DND-41 (cell line): ENCODE measurements around the gene LPCAT1.

Experiments used
- ATAC-seq: fragments of 200-7000 bp; cut with Tn5 transposase; 3 replicates; pipeline ENCODE4 v1.9.1; 2021; ENCODE audit warnings: low read depth; ENCODE audit not compliant: insufficient read depth
- DNase-seq: peaks from one replicate; pipeline ENCODE4 v3.0.0-alpha.2; 2020
- H2AFZ ChIP-seq: 2 replicates; pipeline ENCODE4 v1.6.0; 2012; ENCODE audit warnings: low read depth, low read length
- H3K27ac ChIP-seq: 2 replicates; pipeline ENCODE4 v1.5.1; 2012; ENCODE audit warnings: low read length, inconsistent platforms
- H3K27me3 ChIP-seq: fragments of 200-600 bp; sonication (generic); 2 replicates; pipeline ENCODE4 v1.6.0; 2012; ENCODE audit warnings: low read length, mild to moderate bottlenecking, inconsistent platforms; ENCODE audit not compliant: insufficient read depth, poor library complexity
- H3K36me3 ChIP-seq: 2 replicates; pipeline ENCODE4 v1.5.1; 2012; ENCODE audit warnings: low read length, inconsistent platforms; ENCODE audit not compliant: insufficient read depth
- H3K4me1 ChIP-seq: 2 replicates; pipeline ENCODE4 v1.5.1; 2012; ENCODE audit warnings: mild to moderate bottlenecking, low read length; ENCODE audit not compliant: insufficient read depth
- H3K4me2 ChIP-seq: 2 replicates; pipeline ENCODE4 v1.6.0; 2012; ENCODE audit warnings: mild to moderate bottlenecking, moderate library complexity, low read length, inconsistent platforms; ENCODE audit not compliant: insufficient read depth
- H3K4me3 ChIP-seq, 2 experiments: fragments of 200-600 bp in 1 of 2; shearing (Covaris generic) in 1 of 2; 2 replicates each; pipeline ENCODE4 v1.5.1; 2012 to 2016; ENCODE audit warnings: inconsistent platforms in 2 of 2, low read length in 2 of 2, mild to moderate bottlenecking in 2 of 2, low read depth in 1 of 2, moderate library complexity in 1 of 2
- H3K79me2 ChIP-seq: 2 replicates; pipeline ENCODE4 v1.6.0; 2012; ENCODE audit warnings: low read length, inconsistent platforms; ENCODE audit not compliant: insufficient read depth
- H3K9ac ChIP-seq: 2 replicates; pipeline ENCODE4 v1.6.0; 2012; ENCODE audit warnings: low read depth, mild to moderate bottlenecking, inconsistent platforms, low read length, moderate library complexity
- H3K9me3 ChIP-seq: 2 replicates; pipeline ENCODE4 v1.5.1; 2012; ENCODE audit warnings: low read length, moderate library complexity, mild to moderate bottlenecking, inconsistent platforms; ENCODE audit not compliant: insufficient read depth, severe bottlenecking
- H4K20me1 ChIP-seq: 2 replicates; pipeline ENCODE4 v1.6.0; 2012; ENCODE audit warnings: low read length; ENCODE audit not compliant: insufficient read depth
- CTCF ChIP-seq: IDR thresholded peaks from 2 replicates; pipeline ENCODE4 v1.5.1; 2012; ENCODE audit warnings: borderline replicate concordance, low read length, moderate library complexity, mild to moderate bottlenecking; ENCODE audit not compliant: poor library complexity, severe bottlenecking; ENCODE audit errors: extremely low read depth
- EZH2 ChIP-seq: IDR thresholded peaks from 3 replicates; pipeline ENCODE4 v1.6.1; 2012; ENCODE audit warnings: borderline replicate concordance, low read depth, mild to moderate bottlenecking, moderate library complexity, low read length, inconsistent platforms; ENCODE audit not compliant: severe bottlenecking

The LPCAT1 gene

GRCh38 chr5:1430121-1430795 lies 93.5 kb downstream of the LPCAT1 start:
- H3K27ac ChIP-seq: no peak overlapping the region
- TF ChIP-seq CTCF (no peak), EZH2 (no peak)
- H3K4me2 ChIP-seq: no peak overlapping the region
- peaks cover 33% of the 10 kb centered on the region for H3K9me3 ChIP-seq
- no peaks in the 10 kb centered on the region for H4K20me1 ChIP-seq
- H3K27me3 ChIP-seq: no peaks in the 10 kb centered on the region
- H3K36me3 ChIP-seq: no peaks in the 10 kb centered on the region
- H3K4me3 ChIP-seq: no peak overlapping the region
- no peak overlapping the region for H3K9ac ChIP-seq
- DNase-seq: no peak
- H2AFZ ChIP-seq: no peak overlapping the region
- H3K4me1 ChIP-seq: no peaks in the 10 kb centered on the region
- no peaks in the 10 kb centered on the region for H3K79me2 ChIP-seq
- no peak for ATAC-seq

GRCh38 chr5:1429496-1429895 lies 94.3 kb downstream of the LPCAT1 start:
- ATAC-seq (no peak), DNase-seq (no peak)
- no peaks in the 10 kb centered on the region for H3K27me3 ChIP-seq
- no peaks in the 10 kb centered on the region for H3K36me3 ChIP-seq
- H3K79me2 ChIP-seq: no peaks in the 10 kb centered on the region
- no peak overlapping the region for H3K9ac ChIP-seq
- TF ChIP-seq EZH2: no peak
- no peak for TF ChIP-seq CTCF
- peaks cover 33% of the 10 kb centered on the region for H3K9me3 ChIP-seq
- no peaks in the 10 kb centered on the region for H4K20me1 ChIP-seq
- H3K4me2 ChIP-seq: no peak overlapping the region
- no peak overlapping the region for H2AFZ ChIP-seq
- H3K4me1 ChIP-seq: no peaks in the 10 kb centered on the region
- no peak overlapping the region for H3K27ac ChIP-seq
- H3K4me3 ChIP-seq: no peak overlapping the region

GRCh38 chr5:1429066-1429465 lies 94.7 kb downstream of the LPCAT1 start:
- no peaks in the 10 kb centered on the region for H3K79me2 ChIP-seq
- TF ChIP-seq CTCF (no peak), EZH2 (no peak)
- H3K27ac ChIP-seq: no peak overlapping the region
- H3K4me2 ChIP-seq: no peak overlapping the region
- H3K36me3 ChIP-seq: no peaks in the 10 kb centered on the region
- no peak overlapping the region for H3K4me3 ChIP-seq
- DNase-seq (no peak), ATAC-seq (no peak)
- no peak overlapping the region for H3K9ac ChIP-seq
- no peaks in the 10 kb centered on the region for H3K4me1 ChIP-seq
- H3K27me3 ChIP-seq: no peaks in the 10 kb centered on the region
- H3K9me3 ChIP-seq: peaks cover 32% of the 10 kb centered on the region
- H2AFZ ChIP-seq: no peak overlapping the region
- no peaks in the 10 kb centered on the region for H4K20me1 ChIP-seq
